ENCODE data around the gene GLRX2.

GLRX2 gene

DNA sequence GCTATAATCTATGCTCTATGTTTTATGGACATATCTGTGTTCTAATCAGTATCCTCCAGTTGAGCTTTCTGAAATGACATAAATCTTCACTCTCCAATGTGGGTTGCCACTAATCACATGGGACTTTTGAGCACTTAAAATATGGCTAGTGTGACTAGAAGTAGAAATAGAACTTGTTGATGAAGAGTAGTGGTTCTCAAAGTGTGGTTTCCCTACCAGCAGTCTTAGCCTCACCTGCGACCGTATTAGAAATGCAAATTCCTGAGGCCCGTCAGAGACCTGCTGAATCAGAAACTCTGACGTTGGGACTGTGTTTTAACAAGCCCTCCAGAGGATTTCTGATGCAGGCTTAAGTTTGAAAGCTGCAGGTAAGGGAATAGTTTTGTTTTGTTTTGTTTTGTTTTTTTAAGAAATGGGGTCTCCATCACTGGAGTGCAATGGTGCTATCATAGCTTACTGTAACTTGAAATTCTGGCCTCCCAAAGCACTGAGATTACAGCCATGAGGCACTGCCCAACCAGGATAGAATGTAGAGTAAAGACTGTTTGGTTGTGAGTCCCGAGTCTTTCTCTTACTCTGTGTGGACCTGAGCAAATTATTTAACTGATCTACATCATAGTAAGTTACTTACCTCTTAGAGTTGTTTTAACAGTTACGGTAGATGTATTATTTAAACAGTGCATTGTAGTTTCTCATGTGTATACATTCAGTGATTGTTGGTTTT is 21.7 kb downstream of the GLRX2 start:
- DNase-seq (ENCODE audit: low read depth) = peak; percentile 56
- TF ChIP-seq, protein P1, sequence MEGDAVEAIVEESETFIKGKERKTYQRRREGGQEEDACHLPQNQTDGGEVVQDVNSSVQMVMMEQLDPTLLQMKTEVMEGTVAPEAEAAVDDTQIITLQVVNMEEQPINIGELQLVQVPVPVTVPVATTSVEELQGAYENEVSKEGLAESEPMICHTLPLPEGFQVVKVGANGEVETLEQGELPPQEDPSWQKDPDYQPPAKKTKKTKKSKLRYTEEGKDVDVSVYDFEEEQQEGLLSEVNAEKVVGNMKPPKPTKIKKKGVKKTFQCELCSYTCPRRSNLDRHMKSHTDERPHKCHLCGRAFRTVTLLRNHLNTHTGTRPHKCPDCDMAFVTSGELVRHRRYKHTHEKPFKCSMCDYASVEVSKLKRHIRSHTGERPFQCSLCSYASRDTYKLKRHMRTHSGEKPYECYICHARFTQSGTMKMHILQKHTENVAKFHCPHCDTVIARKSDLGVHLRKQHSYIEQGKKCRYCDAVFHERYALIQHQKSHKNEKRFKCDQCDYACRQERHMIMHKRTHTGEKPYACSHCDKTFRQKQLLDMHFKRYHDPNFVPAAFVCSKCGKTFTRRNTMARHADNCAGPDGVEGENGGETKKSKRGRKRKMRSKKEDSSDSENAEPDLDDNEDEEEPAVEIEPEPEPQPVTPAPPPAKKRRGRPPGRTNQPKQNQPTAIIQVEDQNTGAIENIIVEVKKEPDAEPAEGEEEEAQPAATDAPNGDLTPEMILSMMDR (IDR thresholded peaks at IDR 0.05; ENCODE audit: low read depth, low read length, missing control alignments) = no peak
- H3K4me3 ChIP-seq (ENCODE audit: low read depth, low read length) = no peak overlapping the region; the same call in 1 of the 2 replicates

DNA sequence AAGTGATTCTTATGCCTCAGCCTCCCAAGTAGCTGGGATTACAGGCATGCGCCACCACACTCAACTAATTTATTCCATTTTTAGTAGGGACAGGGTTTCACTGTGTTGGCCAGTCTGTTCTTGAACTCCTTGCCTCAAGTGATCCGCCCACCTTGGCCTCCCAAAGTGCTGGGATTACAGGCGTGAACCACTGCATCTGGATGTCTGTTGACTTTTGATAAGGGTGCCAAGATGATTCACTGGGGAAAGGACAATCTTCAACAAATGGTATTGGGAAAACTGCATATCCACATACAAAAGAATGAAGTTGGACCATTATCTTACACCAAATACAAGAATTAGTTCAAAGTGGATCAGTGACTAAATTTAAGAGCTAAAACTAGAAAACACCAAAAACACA is 26.0 kb downstream of the GLRX2 start:
- H3K4me3 ChIP-seq (ENCODE audit: low read depth, low read length) = no peak overlapping the region
- TF ChIP-seq, protein P1 (IDR thresholded peaks at IDR 0.05; ENCODE audit: low read depth, low read length, missing control alignments) = no peak
- no peak for DNase-seq (ENCODE audit: low read depth)

DNA sequence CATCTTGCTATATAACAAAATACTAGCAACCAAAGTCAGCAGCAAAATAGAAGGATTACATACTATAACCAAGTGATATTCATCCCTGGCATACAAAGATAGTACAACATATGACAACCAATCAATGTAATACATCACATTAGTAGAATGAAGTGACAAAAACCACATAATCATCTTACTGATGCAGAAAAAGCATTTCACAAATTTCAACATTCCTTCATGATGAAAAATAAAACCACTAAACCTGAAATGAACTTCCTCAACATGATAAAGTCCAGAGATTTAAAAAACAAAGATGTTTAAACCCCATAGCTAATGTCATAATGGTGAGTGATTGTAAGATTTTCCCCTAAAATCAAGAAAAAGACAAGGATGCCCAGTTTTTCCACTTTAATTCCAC is 27.2 kb downstream of the GLRX2 start:
- TF ChIP-seq, protein P1 (IDR thresholded peaks at IDR 0.05; ENCODE audit: low read depth, low read length, missing control alignments) = no peak
- DNase-seq (ENCODE audit: low read depth) = no peak

DNA sequence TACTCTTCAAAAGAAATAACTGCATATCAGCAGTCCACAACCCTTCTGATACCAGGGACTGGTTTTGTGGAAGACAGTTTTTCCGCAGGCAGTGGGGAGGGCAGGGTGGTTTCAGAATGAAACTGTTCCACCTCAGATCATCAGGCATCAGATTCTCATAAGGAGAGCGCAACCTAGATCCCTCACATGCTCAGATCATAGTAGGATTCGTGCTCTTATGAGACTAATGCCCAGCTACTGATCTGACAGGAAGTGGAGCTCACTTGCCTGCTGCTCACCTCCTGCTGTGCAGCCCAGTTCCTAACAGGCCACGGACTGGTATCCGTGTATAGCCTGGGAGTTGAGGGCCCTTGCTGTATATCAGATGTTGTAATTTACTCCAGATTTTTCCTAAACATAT is 34.3 kb downstream of the GLRX2 start:
- DNase-seq (ENCODE audit: low read depth) = no peak
- TF ChIP-seq, protein P1 (IDR thresholded peaks at IDR 0.05; ENCODE audit: low read depth, low read length, missing control alignments) = no peak
- no peak overlapping the region; the same call in 1 of the 2 replicates for H3K4me3 ChIP-seq (ENCODE audit: low read depth, low read length)

More for the DNA sequence above, 27.2 kb downstream of the GLRX2 start:
- H3K4me3 ChIP-seq (ENCODE audit: low read depth, low read length) = no peak overlapping the region

DNA sequence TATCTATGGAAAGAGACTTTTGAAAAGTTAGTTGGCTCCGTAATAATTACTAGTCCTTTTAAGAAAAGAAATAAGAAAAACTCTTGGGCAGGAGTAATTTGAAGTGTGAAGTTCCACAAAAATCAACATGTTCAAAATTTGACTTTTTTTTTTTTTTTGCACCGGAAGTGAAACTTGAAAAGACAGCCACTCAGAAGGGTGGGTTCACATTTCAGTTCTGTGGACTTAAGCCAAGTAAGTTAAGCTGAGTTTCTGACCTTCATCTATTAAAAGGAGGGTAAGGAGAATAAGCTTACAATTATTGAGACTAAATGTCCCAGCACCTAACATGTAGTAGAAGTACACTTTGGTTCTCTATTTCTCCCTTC is 34.8 kb downstream of the GLRX2 start:
- no peak overlapping the region; the same call in 1 of the 2 replicates for H3K4me3 ChIP-seq (ENCODE audit: low read depth, low read length)
- no peak for DNase-seq (ENCODE audit: low read depth)
- TF ChIP-seq, protein P1 (IDR thresholded peaks at IDR 0.05; ENCODE audit: low read depth, low read length, missing control alignments) = no peak

DNA sequence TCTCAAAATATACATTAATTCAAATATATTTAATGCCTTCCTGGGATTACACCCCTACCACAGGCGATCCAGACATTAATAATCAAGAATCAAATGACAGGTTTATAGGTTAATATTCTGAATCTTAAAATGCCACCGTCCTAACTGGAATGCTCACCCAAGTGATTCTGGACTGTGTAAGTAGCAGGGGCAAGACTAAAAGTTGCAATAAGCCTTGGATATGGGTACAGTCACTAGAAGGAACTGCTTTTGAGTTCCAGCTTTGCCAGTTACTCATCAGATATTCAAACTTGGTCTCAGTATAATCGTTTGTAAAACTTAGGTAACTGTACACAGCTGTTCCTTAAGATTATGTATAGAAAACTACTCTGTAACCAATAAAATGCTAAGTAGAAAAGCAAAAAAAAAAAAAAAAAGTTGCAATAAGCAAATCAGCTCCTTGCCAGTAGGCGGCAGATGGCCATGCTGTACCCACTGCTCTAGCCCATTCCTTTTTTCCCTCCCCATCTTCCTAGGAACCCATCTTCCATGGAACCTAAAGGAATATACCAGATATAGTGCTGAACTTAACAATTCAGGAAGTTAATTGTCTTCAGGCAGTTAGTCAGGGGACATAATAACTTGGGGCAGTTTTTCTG is 35.3 kb downstream of the GLRX2 start:
- DNase-seq (ENCODE audit: low read depth) = no peak
- H3K4me3 ChIP-seq (ENCODE audit: low read depth, low read length) = no peak overlapping the region; the same call in 1 of the 2 replicates
- TF ChIP-seq, protein P1 (IDR thresholded peaks at IDR 0.05; ENCODE audit: low read depth, low read length, missing control alignments) = peak; percentile 65
